AML-193 (cell line): ENCODE results near the gene ANKS1A.

Source experiments
- DNase-seq, 2 experiments: peaks; one replicate each; lab custom pipeline; 2025; lab: John Stamatoyannopoulos, UW

Gene ANKS1A

DNA sequence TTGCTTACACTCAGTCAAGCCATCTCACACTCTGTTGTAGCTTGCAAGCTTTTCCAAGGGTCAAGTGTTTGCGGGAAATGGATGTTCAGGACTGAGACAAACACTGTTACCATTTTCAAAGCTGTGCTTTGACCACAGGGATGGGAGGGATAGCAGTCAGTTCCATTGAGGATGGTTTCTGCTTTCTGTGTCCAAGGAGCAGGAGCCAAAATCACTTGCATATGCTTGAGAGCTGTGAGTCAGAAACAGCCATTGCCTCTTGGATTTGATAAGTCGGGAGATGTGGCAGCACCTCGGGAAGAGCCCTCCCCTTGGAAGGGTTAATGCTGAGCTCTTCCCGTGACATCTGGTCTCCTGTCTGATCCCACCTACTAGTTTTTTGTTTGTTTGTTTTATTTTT is 166.8 kb downstream of the ANKS1A start:
- DNase-seq = no peak

GRCh38 chr6:35056952-35057351 is 167.9 kb downstream of the ANKS1A start:
- DNase-seq = no peak

GRCh38 chr6:35057449-35058357 is 168.6 kb downstream of the ANKS1A start:
- no peak for DNase-seq

DNA sequence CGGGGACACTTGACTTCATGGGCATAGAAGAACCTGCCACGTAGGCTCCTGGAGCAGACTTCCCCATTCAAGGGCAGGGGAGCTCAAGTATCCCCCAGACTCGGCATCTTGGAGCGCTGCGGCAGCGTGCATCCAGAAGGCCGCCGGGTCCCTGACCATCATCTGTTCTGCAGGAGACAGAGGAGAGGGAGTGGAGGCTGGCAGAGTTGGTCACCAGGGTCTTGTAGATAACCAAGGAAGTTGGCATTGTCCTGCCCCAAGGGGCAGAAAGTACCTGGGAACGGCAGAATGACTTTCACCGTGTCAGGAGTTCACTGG is 169.3 kb downstream of the ANKS1A start:
- no peak for DNase-seq

GRCh38 chr6:35058865-35059522 is 169.9 kb downstream of the ANKS1A start:
- DNase-seq = no peak

DNA sequence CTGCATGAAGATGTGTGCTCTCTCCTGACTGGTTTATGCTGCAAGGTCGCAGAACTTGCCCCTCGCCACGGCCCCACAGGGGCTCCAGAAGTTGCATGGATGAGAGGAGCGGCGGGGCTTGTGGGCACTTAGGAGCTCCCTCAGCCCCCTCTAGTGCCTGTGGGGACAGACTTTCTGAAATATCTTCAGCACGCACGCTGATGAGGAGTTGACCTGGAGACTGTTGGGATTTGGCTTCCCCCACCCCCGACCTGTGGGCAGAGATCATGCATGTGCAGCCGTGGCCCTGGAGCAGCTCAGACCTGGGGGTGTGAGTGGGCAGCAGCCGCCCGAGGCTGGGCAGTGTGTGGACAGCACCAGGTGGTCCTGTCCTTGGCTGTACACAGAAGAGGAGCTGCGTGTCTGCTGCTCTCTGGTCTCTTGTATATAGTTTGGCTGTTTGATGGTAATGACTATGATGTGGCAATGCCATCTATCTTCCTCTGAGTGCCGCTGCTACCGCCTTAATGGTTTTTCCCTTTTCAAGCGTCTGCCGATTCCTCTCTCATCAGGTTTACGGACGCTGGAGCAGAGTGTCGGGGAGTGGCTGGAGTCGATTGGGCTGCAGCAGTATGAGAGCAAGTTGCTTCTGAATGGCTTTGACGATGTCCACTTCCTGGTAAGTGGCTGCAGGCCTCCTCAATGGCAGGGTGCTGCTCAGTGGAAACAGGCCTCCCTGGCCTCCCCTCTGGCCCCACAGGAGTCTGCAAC is 170.7 kb downstream of the ANKS1A start:
- no peak for DNase-seq

DNA sequence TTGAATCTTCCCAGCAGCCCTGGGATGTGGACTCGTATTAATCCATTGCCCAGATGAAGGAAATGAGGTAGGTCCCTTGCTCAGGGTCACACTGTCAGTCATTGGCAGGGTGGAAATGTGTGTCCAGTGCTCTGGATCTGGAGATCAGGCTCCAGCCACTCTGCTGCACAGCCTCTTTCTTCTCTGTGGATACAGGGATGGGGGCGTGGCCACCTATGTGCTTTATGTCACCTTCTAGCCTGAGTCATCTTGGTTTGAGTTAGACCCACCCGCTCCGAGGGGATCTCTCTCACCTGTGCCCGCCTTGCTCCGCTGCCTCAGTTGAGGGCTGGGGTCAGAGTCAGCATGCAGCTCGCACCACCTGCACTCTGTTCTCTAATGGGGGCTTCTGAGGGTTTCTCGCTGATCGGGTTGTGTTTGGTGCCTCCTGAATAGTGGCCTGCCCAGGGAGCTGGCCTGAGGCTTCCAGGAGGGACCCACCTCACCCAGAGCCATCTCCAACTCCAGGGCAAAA is 172.1 kb downstream of the ANKS1A start:
- DNase-seq = no peak

DNA sequence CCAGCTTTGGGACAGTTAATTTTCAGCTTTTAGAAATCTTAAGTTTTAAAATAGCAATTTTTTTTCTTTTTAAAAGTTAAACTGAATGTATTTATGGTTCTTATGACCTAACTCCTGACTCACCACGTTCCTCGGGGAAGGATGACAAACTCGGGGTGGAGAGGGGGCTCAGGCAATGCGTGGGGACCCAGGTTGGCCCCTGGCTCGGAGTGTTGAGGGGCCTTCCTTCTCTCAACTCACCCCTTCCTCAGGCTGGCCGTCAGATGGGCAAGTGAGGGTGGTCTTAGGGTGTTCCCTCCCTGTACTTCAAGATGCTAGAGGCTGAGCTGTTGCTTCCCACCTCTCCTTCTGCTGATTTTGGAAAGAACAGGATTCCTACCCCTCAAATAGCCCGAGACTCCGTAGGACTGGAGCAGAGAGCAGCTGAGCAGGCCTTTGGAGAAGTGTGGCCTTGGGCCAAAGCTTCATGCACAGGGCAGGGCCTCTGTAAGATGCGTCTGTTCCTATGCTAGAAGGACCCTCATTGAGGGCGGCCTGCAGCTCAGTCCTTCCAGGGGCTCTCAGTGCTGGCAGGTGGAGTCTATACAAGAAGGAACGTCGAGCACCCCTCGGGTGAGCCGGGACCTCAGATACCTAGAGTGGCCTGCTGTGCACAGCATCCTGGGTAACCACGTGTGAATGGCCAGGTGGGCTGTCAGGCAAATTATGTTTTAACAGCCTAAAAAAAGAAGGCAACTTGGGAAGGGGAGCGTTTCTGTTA is 172.8 kb downstream of the ANKS1A start:
- no peak for DNase-seq

DNA sequence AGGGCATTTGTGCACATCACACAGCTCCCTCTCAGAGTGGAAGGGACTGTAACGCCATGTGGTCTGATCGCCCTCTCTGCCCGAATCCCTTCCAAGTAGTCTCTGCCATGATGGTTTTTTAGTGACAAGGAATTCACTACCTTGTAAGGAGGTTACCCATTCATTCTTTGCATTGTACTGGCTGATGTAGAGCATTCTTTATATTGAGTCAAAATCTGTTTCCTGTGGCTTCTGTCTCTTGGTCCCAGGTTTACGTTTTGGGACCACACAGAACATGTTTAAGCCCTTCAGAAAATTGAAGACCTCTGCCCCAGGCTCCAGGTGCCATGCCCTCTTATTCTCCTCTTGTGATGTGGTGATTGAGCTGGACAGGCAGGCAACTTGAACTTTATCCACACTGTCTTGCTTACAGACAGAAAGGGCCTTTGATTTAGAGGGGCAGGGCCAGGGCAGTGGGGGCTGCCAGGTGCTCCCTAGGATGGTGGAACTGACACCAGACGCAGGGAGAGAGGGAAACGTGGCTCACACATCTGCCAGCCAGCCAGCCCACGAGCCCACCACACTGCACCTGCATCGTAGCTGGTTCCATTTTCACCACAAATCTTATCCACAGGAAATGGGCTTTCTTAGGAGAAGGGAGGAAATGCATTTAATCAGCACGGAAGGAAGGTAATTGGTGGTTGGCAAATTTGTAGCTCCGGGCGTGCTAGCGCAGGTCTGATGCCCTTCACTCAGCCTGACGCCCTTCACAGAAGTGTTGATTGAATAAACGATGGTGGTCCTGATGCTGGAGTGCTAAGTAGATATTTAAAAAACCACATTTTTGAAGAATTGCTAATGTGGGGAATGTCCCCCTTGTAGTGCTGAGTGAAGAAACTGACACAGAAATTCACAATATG is 173.9 kb downstream of the ANKS1A start:
- DNase-seq = no peak

GRCh38 chr6:35063701-35064280 is 174.7 kb downstream of the ANKS1A start:
- no peak for DNase-seq

GRCh38 chr6:35064290-35064689 is 175.2 kb downstream of the ANKS1A start:
- DNase-seq = no peak

DNA sequence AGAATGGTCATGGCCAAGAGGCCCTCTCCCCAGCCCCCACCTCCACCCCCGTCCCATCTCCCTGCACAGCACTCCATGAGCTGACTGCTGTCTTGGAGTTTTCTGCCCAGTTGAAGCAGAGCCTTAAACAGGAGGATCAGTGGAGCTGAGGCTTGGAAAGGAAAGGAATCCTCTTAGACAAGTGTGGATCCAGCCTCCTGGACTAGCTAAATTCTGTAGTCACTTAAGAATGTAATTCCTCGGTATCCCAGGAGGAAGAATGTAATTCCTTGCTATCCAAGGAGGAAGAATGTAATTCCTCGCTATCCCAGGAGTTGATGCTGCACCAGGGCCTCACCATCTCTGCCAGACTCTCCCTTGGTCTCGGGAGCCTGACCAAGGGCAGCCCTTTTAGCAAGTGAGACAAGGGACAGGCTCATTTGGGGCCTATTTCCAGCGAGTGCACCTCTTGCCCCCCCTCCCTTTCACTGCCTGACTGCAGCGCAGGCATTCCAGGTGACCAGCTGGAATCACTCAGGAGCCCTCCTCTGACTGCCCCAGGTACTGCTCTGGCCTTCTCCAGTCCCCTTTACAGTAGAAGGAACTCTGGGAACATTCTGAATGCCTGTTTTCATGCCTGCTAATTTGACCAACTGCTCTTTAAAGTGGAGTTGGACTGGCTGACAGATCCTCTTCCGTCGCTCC is 175.8 kb downstream of the ANKS1A start:
- DNase-seq = no peak

DNA sequence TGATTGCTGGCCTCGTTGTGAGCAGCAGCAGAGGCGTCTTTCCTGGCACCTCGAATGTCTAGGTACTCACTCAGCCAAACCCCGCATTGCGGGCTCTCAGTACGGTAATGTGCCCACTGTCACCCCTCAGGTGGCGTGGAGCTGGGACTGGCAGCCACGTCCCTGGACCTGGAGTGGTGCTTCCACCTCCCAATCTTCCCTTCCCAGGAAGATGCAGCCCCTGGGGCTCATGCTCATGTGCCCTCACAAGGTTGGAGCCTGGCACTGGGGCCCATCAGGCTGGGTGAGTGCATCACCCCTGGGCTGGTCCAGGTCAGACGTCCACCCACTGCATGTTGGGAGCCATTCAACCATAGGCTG is 176.4 kb downstream of the ANKS1A start:
- DNase-seq = no peak

GRCh38 chr6:35065870-35066269 is 176.8 kb downstream of the ANKS1A start:
- no peak for DNase-seq

GRCh38 chr6:35067234-35067633 is 178.2 kb downstream of the ANKS1A start:
- no peak for DNase-seq

- no peak for DNase-seq
Measured at GRCh38 chr6:35068206-35068605, 179.2 kb downstream of the ANKS1A start.

GRCh38 chr6:35068644-35069043 is 179.6 kb downstream of the ANKS1A start:
- no peak for DNase-seq

DNA sequence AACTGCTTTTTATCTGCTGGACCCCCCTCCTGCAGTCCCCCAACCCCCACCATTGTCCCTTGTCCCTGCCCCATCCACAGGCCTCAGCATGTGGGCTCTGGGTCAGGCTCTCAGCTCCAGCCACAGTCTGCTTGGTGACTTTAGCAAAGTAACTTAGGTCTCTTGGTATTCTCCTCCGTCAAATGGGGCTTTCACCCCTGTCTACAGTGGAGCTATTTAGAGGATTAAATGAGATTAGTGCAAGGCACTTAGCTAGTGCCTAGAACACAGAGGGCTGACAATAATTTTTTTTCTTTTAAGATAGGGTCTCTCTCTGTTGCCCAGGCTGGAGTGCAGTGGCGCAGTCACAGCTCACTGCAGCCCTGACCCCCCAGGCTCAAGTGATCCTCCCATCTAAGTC is 180.2 kb downstream of the ANKS1A start:
- DNase-seq = no peak

- DNase-seq = no peak
Measured at GRCh38 chr6:35070111-35070510, 181.1 kb downstream of the ANKS1A start.
